SK-N-SH (cell line): ENCODE data around the gene ATP1A2. TPM values are rescaled to one million over a fixed set of nuclear protein-coding genes. Genes with fewer than 3 reads are reported as not detected.

Experiments
- CTCF ChIA-PET: fragments of 300-600, 350-600 bp; formaldehyde crosslinking; extraction: SDS; loops from one replicate; lab custom pipeline; 2021; lab: Yijun Ruan, JAX
- POLR2A ChIA-PET: fragments of 350-600 bp; sonication (Branson Sonifier 250); formaldehyde crosslinking; extraction: SDS; loops from one replicate; lab custom pipeline; 2020; ENCODE audit warnings: antibody characterized with exemption, inconsistent platforms; lab: Yijun Ruan, JAX
- DNase-seq: peaks from one replicate; pipeline ENCODE4 v3.0.0; 2012
- H2AFZ ChIP-seq: fragments of 200-600 bp; sonication (generic); 2 replicates; pipeline ENCODE4 v1.8.1; 2016; ENCODE audit warnings: antibody characterized with exemption, mild to moderate bottlenecking, low read depth
- H3F3A ChIP-seq: fragments of 200-600 bp; sonication (generic); replicated peaks from 2 replicates; pipeline ENCODE3; 2016; ENCODE audit warnings: antibody characterized with exemption, mild to moderate bottlenecking; ENCODE audit not compliant: insufficient read depth
- H3K27ac ChIP-seq, 2 experiments: fragments of 200-500 bp in 1 of 2; fragments of 200-600 bp in 1 of 2; sonication (Bioruptor generic) in 1 of 2; sonication (generic), shearing (Covaris generic) in 1 of 2; 2 replicates each; pipeline versions ENCODE4 v1.5.1 to v1.6.1; 2014 to 2016; ENCODE audit warnings: low read depth in 2 of 2, inconsistent platforms in 1 of 2, low read length in 1 of 2, mild to moderate bottlenecking in 1 of 2, mixed read lengths in 1 of 2
- H3K27me3 ChIP-seq: fragments of 200-600 bp; sonication (generic), shearing (Covaris generic); 2 replicates; pipeline ENCODE4 v1.6.1; 2016; ENCODE audit warnings: mixed run types; ENCODE audit not compliant: insufficient read depth
- H3K36me3 ChIP-seq, 2 experiments: fragments of 200-500 bp in 1 of 2; fragments of 200-600 bp in 1 of 2; sonication (Bioruptor generic) in 1 of 2; sonication (generic) in 1 of 2; replicated peaks in 1 of 2; 2 replicates each; pipeline versions ENCODE3 to v1.5.1; 2014 to 2016; ENCODE audit warnings: low read length in 1 of 2, mild to moderate bottlenecking in 1 of 2; ENCODE audit not compliant: insufficient read depth in 2 of 2, control insufficient read depth in 1 of 2
- H3K4me1 ChIP-seq, 2 experiments: fragments of 200-500 bp in 1 of 2; fragments of 200-600 bp in 1 of 2; sonication (Bioruptor generic) in 1 of 2; sonication (generic), shearing (Covaris generic) in 1 of 2; 2 replicates each; pipeline versions ENCODE4 v1.5.1 to v1.6.1; 2014 to 2016; ENCODE audit warnings: low read depth in 1 of 2, low read length in 1 of 2, mixed run types in 1 of 2; ENCODE audit not compliant: insufficient read depth in 2 of 2, control insufficient read depth in 1 of 2
- H3K4me2 ChIP-seq: fragments of 200-600 bp; sonication (generic), shearing (Covaris generic); 2 replicates; pipeline ENCODE4 v1.6.1; 2017; ENCODE audit warnings: mixed run types
- H3K4me3 ChIP-seq, 2 experiments: fragments of 200-500 bp in 1 of 2; fragments of 200-600 bp in 1 of 2; sonication (Bioruptor generic) in 1 of 2; sonication (generic), shearing (Covaris generic) in 1 of 2; 2 replicates each; pipeline versions ENCODE4 v1.5.1 to v1.8.1; 2014 to 2016; ENCODE audit warnings: low read depth in 2 of 2, inconsistent platforms in 1 of 2, low read length in 1 of 2, mild to moderate bottlenecking in 1 of 2, mixed read lengths in 1 of 2, moderate library complexity in 1 of 2
- H3K79me2 ChIP-seq: fragments of 200-600 bp; sonication (generic); 2 replicates; pipeline ENCODE4 v1.8.1; 2017; ENCODE audit warnings: mild to moderate bottlenecking; ENCODE audit not compliant: insufficient read depth
- H3K9ac ChIP-seq: fragments of 200-600 bp; sonication (generic); 2 replicates; pipeline ENCODE4 v1.6.1; 2017; ENCODE audit warnings: mixed run types
- H3K9me2 ChIP-seq: fragments of 200-600 bp; sonication (generic); 2 replicates; pipeline ENCODE4 v1.6.1; 2017; ENCODE audit warnings: mixed run types
- H3K9me3 ChIP-seq: fragments of 200-600 bp; sonication (generic); 2 replicates; pipeline ENCODE4 v1.6.1; 2017; ENCODE audit warnings: mixed run types, mild to moderate bottlenecking, moderate library complexity
- H4K20me1 ChIP-seq: fragments of 200-600 bp; sonication (generic); 2 replicates; pipeline ENCODE4 v1.6.1; 2017; ENCODE audit warnings: mild to moderate bottlenecking, mixed run types; ENCODE audit not compliant: insufficient read depth
- ELF1 ChIP-seq: IDR thresholded peaks from 2 replicates; pipeline ENCODE4 v1.4.0; 2012
- FOSL2 ChIP-seq: IDR thresholded peaks from 2 replicates; pipeline ENCODE4 v1.4.0; 2012; ENCODE audit warnings: low read depth, mild to moderate bottlenecking, moderate library complexity, borderline replicate concordance
- FOXJ3 ChIP-seq: sonication (generic); formaldehyde crosslinking; IDR thresholded peaks from 2 replicates; pipeline ENCODE4 v1.5.1; 2020; ENCODE audit warnings: mild to moderate bottlenecking, missing genetic modification reagents
- FOXM1 ChIP-seq: IDR thresholded peaks from 2 replicates; pipeline ENCODE4 v1.4.0; 2012; ENCODE audit warnings: low read depth, mild to moderate bottlenecking
- GABPA ChIP-seq: IDR thresholded peaks from 2 replicates; pipeline ENCODE4 v1.4.0; 2012; ENCODE audit warnings: low read depth, mild to moderate bottlenecking
- MXI1 ChIP-seq: IDR thresholded peaks from 2 replicates; pipeline ENCODE4 v1.6.1; 2012; ENCODE audit warnings: mild to moderate bottlenecking, low read depth, low read length, improper control_type of control experiment
- NRF1 ChIP-seq: IDR thresholded peaks from 2 replicates; pipeline ENCODE4 v1.6.1; 2012; ENCODE audit warnings: low read depth, mild to moderate bottlenecking, low read length
- RAD21 ChIP-seq: IDR thresholded peaks from 2 replicates; pipeline ENCODE4 v1.6.1; 2012; ENCODE audit warnings: mild to moderate bottlenecking, low read length
- REST ChIP-seq: IDR thresholded peaks from 2 replicates; pipeline ENCODE4 v1.6.1; 2012; ENCODE audit warnings: mild to moderate bottlenecking, low read depth, low read length, moderate library complexity
- SIN3A ChIP-seq: IDR thresholded peaks from 2 replicates; pipeline ENCODE4 v1.6.1; 2012; ENCODE audit warnings: low read depth, mild to moderate bottlenecking, low read length, moderate library complexity, borderline replicate concordance
- TAF1 ChIP-seq: IDR thresholded peaks from 2 replicates; pipeline ENCODE4 v1.6.1; 2012; ENCODE audit warnings: low read depth, mild to moderate bottlenecking, low read length, moderate library complexity, borderline replicate concordance
- TEAD4 ChIP-seq: IDR thresholded peaks from 2 replicates; pipeline ENCODE4 v1.4.0; 2012; ENCODE audit warnings: mild to moderate bottlenecking, borderline replicate concordance; ENCODE audit not compliant: insufficient read depth
- ZBTB33 ChIP-seq: IDR thresholded peaks from 2 replicates; pipeline ENCODE4 v1.4.0; 2012; ENCODE audit warnings: low read depth, borderline replicate concordance
- WGBS: methylation state at CpG from one replicate; pipeline ENCODE4 v1.1.6; 2017; ENCODE audit warnings: low lambda C conversion rate; 5-methylcytosine and 5-hydroxymethylcytosine counted together
- polyA plus RNA-seq, 3 experiments: library from polyadenylated mRNA; depleted of rRNA; stranded (reverse); fragments of >200 nt; gene quantifications; 2 replicates each; pipeline ENCODE4 v1.2.3, GENCODE V29; 2012
- TF ChIP-seq, protein P1 (sequence below): fragments of 150-350 bp; IDR thresholded peaks from 2 replicates; pipeline ENCODE4 v1.6.1; 2016; ENCODE audit warnings: mild to moderate bottlenecking, low read depth, low read length
- TF ChIP-seq, protein P2 (sequence below): IDR thresholded peaks from 2 replicates; pipeline ENCODE4; 2012

Gene ATP1A2
- polyA plus RNA-seq, 1 of the 3 experiments (the other 2 are of a cell fraction): 0.07 TPM

- no peak for TF ChIP-seq REST
- TF ChIP-seq FOXM1: no peak
- TF ChIP-seq RAD21: no peak
- no peak for TF ChIP-seq ELF1
- TF ChIP-seq SIN3A: no peak
- TF ChIP-seq, protein P1, sequence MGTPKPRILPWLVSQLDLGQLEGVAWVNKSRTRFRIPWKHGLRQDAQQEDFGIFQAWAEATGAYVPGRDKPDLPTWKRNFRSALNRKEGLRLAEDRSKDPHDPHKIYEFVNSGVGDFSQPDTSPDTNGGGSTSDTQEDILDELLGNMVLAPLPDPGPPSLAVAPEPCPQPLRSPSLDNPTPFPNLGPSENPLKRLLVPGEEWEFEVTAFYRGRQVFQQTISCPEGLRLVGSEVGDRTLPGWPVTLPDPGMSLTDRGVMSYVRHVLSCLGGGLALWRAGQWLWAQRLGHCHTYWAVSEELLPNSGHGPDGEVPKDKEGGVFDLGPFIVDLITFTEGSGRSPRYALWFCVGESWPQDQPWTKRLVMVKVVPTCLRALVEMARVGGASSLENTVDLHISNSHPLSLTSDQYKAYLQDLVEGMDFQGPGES: no peak
- TF ChIP-seq NRF1: no peak
- no peak for TF ChIP-seq GABPA
Observed at GRCh38 chr1:160144921-160145320, 29.4 kb downstream of the ATP1A2 start (continued).

DNA sequence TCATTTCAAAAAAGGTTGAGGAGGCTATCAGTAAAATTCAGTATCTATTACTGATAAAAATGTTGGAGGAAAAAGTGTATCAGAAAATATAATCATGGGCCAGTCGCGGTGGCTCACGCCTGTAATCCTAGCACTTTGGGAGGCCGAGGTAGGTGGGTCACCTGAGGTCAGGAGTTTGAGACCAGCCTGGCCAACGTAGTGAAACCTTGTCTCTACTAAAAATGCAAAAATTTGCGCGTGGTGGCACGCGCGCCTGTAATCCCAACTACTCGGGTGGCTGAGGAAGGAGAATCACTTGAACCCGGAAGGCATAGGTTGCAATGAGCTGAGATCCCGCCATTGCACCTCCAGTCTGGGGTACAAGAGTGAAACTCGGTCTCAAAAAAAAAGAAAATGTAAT lies 30.5 kb downstream of the ATP1A2 start:
- H3K4me3 ChIP-seq: no peak overlapping the region
- POLR2A ChIA-PET: no interaction called here
- H3F3A ChIP-seq: no peaks in the 10 kb centered on the region
- H3K4me2 ChIP-seq: no peak overlapping the region
- no peak overlapping the region for H3K9ac ChIP-seq
- DNase-seq: no peak
- 0 out of 4 replicates have a peak, but pooled peaks cover 0 to 9% of the 10 kb centered on the region in 2 experiments for H3K4me1 ChIP-seq
- no peaks in the 10 kb centered on the region for H3K9me2 ChIP-seq
- no peak overlapping the region for H2AFZ ChIP-seq
- no peaks in the 10 kb centered on the region for H4K20me1 ChIP-seq
- H3K9me3 ChIP-seq: no peaks in the 10 kb centered on the region
- CTCF ChIA-PET: no interaction called here
- H3K36me3 ChIP-seq: no peaks in the 10 kb centered on the region
- WGBS: 85% methylated on average over 14 of the region's 14 CpGs
- no peak overlapping the region for H3K27ac ChIP-seq
- TF ChIP-seq TAF1 (no peak), TEAD4 (no peak), SIN3A (no peak)
- TF ChIP-seq, all 33 proteins: peak for 0
- peaks cover 19% of the 10 kb centered on the region; the same call in 1 of the 2 replicates for H3K27me3 ChIP-seq
- H3K79me2 ChIP-seq: no peaks in the 10 kb centered on the region

GRCh38 chr1:160148121-160148520 lies 32.6 kb downstream of the ATP1A2 start:
- no peaks in the 10 kb centered on the region for H3F3A ChIP-seq
- ChIA-PET POLR2A (no interaction called here), CTCF (interaction anchor here (0.8 to 1.9 kb wide), 3 partner anchors 9 to 63 kb away, joined by 4 read pairs; no protein-coding TSS in a partner anchor)
- 63% methylated on average over 3 of the region's 3 CpGs for WGBS
- no peaks in the 10 kb centered on the region for H3K9me3 ChIP-seq
- H3K4me3 ChIP-seq: no peak overlapping the region
- no peaks in the 10 kb centered on the region for H3K36me3 ChIP-seq
- H3K4me1 ChIP-seq: 0 out of 4 replicates have a peak, but pooled peaks cover 0 to 9% of the 10 kb centered on the region in 2 experiments
- H3K79me2 ChIP-seq: no peaks in the 10 kb centered on the region
- H2AFZ ChIP-seq: no peak overlapping the region
- H3K9me2 ChIP-seq: no peaks in the 10 kb centered on the region
- DNase-seq: no peak
- H3K4me2 ChIP-seq: no peak overlapping the region
- no peaks in the 10 kb centered on the region for H4K20me1 ChIP-seq
- no peak overlapping the region for H3K9ac ChIP-seq
- H3K27me3 ChIP-seq: no peaks in the 10 kb centered on the region; the same call in 1 of the 2 replicates
- H3K27ac ChIP-seq: no peak overlapping the region
- TF ChIP-seq ZBTB33 (no peak), MXI1 (no peak), FOSL2 (no peak), FOXJ3 (CRISPR knock-in tag) (no peak)
- TF ChIP-seq, protein P2, sequence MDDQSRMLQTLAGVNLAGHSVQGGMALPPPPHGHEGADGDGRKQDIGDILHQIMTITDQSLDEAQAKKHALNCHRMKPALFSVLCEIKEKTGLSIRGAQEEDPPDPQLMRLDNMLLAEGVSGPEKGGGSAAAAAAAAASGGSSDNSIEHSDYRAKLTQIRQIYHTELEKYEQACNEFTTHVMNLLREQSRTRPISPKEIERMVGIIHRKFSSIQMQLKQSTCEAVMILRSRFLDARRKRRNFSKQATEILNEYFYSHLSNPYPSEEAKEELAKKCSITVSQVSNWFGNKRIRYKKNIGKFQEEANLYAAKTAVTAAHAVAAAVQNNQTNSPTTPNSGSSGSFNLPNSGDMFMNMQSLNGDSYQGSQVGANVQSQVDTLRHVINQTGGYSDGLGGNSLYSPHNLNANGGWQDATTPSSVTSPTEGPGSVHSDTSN: no peak
